Mesendoderm (in vitro differentiated cells): Measurements from ENCODE around the gene MAGEA9B.
"Not testable (repeated sequence)": the region's sequence is repeated elsewhere in the genome, so short reads cannot be mapped to it uniquely, and the experiment has no call there.

ENCODE experiments used
- DNase-seq: peaks from one replicate; pipeline ENCODE4 v3.0.0; 2013
- H2AK5ac ChIP-seq: 2 replicates; pipeline ENCODE4 v1.6.1; 2013; ENCODE audit warnings: low read length, inconsistent platforms
- H2BK120ac ChIP-seq: 2 replicates; pipeline ENCODE4 v1.6.1; 2013; ENCODE audit warnings: low read depth, mild to moderate bottlenecking, low read length, moderate library complexity, mixed read lengths
- H2BK15ac ChIP-seq: replicated peaks from 2 replicates; pipeline ENCODE4 v1.6.1; 2013; ENCODE audit warnings: low read depth, mild to moderate bottlenecking, moderate library complexity
- H2BK5ac ChIP-seq: 2 replicates; pipeline ENCODE4 v1.6.1; 2013; ENCODE audit warnings: low read length, inconsistent platforms
- H3K18ac ChIP-seq: 2 replicates; pipeline ENCODE4 v1.6.1; 2013; ENCODE audit warnings: mild to moderate bottlenecking, low read length, mixed read lengths
- H3K23ac ChIP-seq: one replicate; pipeline ENCODE4 v1.6.1; 2013; ENCODE audit warnings: low read length
- H3K27ac ChIP-seq: 2 replicates; pipeline ENCODE4 v1.5.1; 2013; ENCODE audit warnings: low read depth, mild to moderate bottlenecking, inconsistent platforms, low read length, moderate library complexity
- H3K27me3 ChIP-seq: 2 replicates; pipeline ENCODE4 v1.6.1; 2013; ENCODE audit warnings: low read length, control low read depth, mild to moderate bottlenecking, inconsistent platforms; ENCODE audit not compliant: insufficient read depth, poor library complexity
- H3K36me3 ChIP-seq: 2 replicates; pipeline ENCODE4 v1.6.1; 2013; ENCODE audit warnings: low read length, inconsistent platforms; ENCODE audit not compliant: control insufficient read depth, insufficient read depth
- H3K4ac ChIP-seq: one replicate; pipeline ENCODE4 v1.6.1; 2013; ENCODE audit warnings: low read depth, mild to moderate bottlenecking, low read length, moderate library complexity
- H3K4me1 ChIP-seq: 2 replicates; pipeline ENCODE4 v1.6.1; 2013; ENCODE audit warnings: low read depth, low read length, inconsistent platforms; ENCODE audit not compliant: control insufficient read depth
- H3K4me2 ChIP-seq: 2 replicates; pipeline ENCODE4 v1.6.1; 2013; ENCODE audit warnings: low read length
- H3K4me3 ChIP-seq: 2 replicates; pipeline ENCODE4 v1.5.1; 2013; ENCODE audit warnings: mild to moderate bottlenecking, low read length
- H3K56ac ChIP-seq: one replicate; pipeline ENCODE4 v1.6.1; 2013; ENCODE audit warnings: low read length
- H3K79me1 ChIP-seq: 2 replicates; pipeline ENCODE4 v1.6.1; 2013; ENCODE audit warnings: low read length, inconsistent platforms
- H3K79me2 ChIP-seq: 2 replicates; pipeline ENCODE4 v1.6.1; 2013; ENCODE audit warnings: mild to moderate bottlenecking, low read length; ENCODE audit not compliant: control insufficient read depth, insufficient read depth
- H3K9ac ChIP-seq: 2 replicates; pipeline ENCODE4 v1.6.1; 2013; ENCODE audit warnings: low read length, inconsistent platforms
- H4K5ac ChIP-seq: one replicate; pipeline ENCODE4 v1.6.1; 2013; ENCODE audit warnings: low read length
- H4K8ac ChIP-seq: one replicate; pipeline ENCODE4 v1.6.1; 2013; ENCODE audit warnings: low read depth, mild to moderate bottlenecking, control low read depth, low read length, moderate library complexity
- WGBS: extraction: QIAGEN DNeasy Blood & Tissue Kit; methylation state at CpG from one replicate; pipeline ENCODE4 v1.1.7; 2013; ENCODE audit warnings: low lambda C conversion rate, missing lambda C conversion rate; ENCODE audit not compliant: insufficient coverage; ENCODE audit errors: extremely low coverage; 5-methylcytosine and 5-hydroxymethylcytosine counted together

MAGEA9B gene

DNA sequence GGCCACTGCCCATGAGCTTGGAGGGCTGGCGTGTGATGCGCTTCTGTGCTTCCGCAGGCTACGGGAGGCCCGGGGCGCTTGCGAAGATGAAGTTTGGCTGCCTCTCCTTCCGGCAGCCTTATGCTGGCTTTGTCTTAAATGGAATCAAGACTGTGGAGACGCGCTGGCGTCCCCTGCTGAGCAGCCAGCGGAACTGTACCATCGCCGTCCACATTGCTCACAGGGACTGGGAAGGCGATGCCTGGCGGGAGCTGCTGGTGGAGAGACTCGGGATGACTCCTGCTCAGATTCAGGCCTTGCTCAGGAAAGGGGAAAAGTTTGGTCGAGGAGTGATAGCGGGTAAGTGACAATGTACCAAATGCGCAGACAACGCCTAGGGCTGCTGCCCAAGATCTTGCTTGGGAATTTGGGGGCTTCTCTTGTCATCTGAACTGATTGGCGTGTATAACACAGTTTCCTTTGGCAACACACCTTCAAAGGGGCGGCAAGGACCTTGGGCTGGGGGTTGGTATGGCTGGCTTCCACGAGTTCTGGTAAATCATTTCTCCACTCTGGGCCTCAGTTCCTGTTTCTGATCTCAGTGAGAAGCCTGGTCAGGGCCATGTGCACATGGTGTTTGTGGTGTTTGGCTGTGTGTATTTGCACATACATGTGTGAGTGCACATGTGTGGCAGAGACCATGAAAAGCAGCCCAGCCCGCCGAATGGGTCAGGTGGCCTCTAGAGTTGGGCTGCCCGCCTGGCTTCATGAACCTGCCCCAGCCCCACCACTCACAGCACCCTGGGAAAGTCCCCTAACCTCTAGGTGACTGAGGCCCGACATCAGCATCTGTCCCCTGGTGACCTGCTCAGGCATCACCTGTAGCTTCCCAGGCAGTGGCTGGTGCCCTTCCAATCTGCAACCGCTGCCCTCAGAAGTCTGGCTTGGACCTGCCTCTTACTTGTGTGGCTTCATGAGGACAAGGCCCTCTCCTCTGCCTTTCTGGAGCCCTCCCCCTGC, 41.4 kb downstream of the MAGEA9B start:
- not testable (repeated sequence) for H2BK15ac ChIP-seq, H3K4me3 ChIP-seq, H3K79me2 ChIP-seq, H3K36me3 ChIP-seq, H3K23ac ChIP-seq, H3K27ac ChIP-seq, H3K79me1 ChIP-seq, H4K5ac ChIP-seq, H3K4ac ChIP-seq, H3K4me1 ChIP-seq, H3K9ac ChIP-seq, H2BK120ac ChIP-seq, H4K8ac ChIP-seq, H3K4me2 ChIP-seq, H2AK5ac ChIP-seq, H3K27me3 ChIP-seq, H3K18ac ChIP-seq, H2BK5ac ChIP-seq, H3K56ac ChIP-seq
- no CpG with 5 or more reads among the region's 29 CpGs for whole genome bisulfite sequencing
- peak; percentile 67 for DNase-seq

DNA sequence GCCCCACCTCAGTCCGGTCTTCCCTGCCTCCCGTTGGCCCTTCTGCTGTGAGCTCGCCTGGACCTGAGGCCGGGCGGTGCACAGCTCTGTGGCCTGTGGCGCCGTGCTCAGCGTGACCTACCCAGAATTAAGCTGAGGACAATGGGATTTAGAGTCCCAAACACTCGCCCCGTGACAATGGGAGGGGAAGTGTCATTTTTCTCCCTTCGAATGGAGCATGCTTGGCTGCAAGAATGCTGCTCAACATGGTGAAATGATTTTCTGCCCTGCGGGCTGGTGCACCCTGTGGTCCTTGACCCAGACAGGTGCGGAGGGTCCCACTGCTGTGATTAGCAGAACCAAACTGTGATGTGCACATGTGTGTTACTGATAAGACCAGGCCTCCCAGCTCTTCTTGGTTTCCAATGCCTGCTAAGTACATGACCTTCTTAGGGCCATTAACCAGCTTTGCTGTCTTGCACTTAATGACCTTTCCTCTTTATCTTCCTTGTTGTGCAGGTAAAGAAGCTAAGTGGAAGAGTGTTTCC, 45.7 kb downstream of the MAGEA9B start:
- Histone ChIP-seq H3K79me2 (no peaks in the 10 kb centered on the region), H3K56ac (peak overlapping the region; percentile 15), H3K4ac (no peak overlapping the region), H4K8ac (no peak overlapping the region), H3K79me1 (no peaks in the 10 kb centered on the region), H3K9ac (peak overlapping the region; percentile 59), H3K4me3 (no peak overlapping the region), H2AK5ac (no peak overlapping the region), H3K4me2 (peak overlapping the region; percentile 80), H3K27ac (no peak overlapping the region), H2BK15ac (no peak overlapping the region), H3K18ac (no peak overlapping the region), H3K27me3 (no peaks in the 10 kb centered on the region), H2BK5ac (no peak overlapping the region), H3K4me1 (no peaks in the 10 kb centered on the region), H4K5ac (no peak overlapping the region), H2BK120ac (no peak overlapping the region), H3K23ac (no peak overlapping the region), H3K36me3 (no peaks in the 10 kb centered on the region)
- peak; percentile 19 for DNase-seq
- WGBS, result no CpG with 5 or more reads among the region's 13 CpGs

- Histone ChIP-seq H3K9ac (peak within 1 kb of the TSS; percentile 59), H2BK5ac (no peak within 1 kb of the TSS), H3K4me3 (peak within 1 kb of the TSS; percentile 24), H3K4me1 (no peaks in the 10 kb centered on the region), H3K79me1 (no peaks in the 10 kb centered on the region), H2AK5ac (no peak within 1 kb of the TSS), H3K79me2 (no peaks in the 10 kb centered on the region), H3K23ac (no peak within 1 kb of the TSS), H3K27me3 (no peaks in the 10 kb centered on the region), H3K56ac (peak within 1 kb of the TSS; percentile 80), H3K18ac (peak within 1 kb of the TSS; percentile 81), H3K4me2 (peak within 1 kb of the TSS; percentile 80), H2BK15ac (no peak within 1 kb of the TSS), H3K36me3 (no peaks in the 10 kb centered on the region), H4K5ac (no peak within 1 kb of the TSS), H4K8ac (no peak within 1 kb of the TSS), H3K4ac (no peak within 1 kb of the TSS), H2BK120ac (no peak within 1 kb of the TSS), H3K27ac (peak within 1 kb of the TSS; percentile 60)
- DNase-seq, result peak; percentile 94
- no CpG with 5 or more reads among the region's 71 CpGs for WGBS
Measured at GRCh38 chrX:149540621-149541520, 46.4 kb downstream of the MAGEA9B start, which contains the start of gene EOLA1. Gene EOLA1, plus strand, starts transcription at chrX:149541012. Its CDS starts 4,619 bp downstream, at chrX:149545631.

DNA sequence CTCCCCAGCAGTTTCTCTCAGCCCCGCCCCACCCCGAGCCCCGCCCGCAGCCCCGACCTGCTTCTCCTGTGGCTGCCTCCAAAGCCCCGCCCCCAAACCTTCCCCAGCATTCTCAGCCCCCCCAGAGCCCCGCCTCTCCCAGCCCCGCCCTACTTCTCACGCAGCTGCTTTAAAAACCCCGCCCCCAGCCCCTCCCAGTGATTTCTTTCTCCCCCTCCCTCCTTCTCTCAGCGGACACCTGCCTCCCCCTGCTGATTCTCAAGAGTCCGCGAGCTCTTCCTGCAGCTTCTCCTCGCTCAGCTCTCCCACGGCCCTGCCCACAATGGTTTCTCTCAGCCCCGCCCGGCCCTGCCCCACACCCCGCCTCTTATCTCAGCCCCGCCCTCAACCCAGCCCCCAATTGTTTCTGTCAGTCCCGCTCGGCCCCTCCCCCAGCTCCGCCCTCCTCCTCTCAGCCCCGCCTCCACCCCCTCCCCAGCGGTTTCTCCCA, 47.1 kb downstream of the MAGEA9B start:
- H4K8ac ChIP-seq, result no peak overlapping the region
- H3K4me3 ChIP-seq, result no peak overlapping the region
- no peak overlapping the region for H2AK5ac ChIP-seq
- no peak overlapping the region for H4K5ac ChIP-seq
- WGBS, result no CpG with 5 or more reads among the region's 24 CpGs
- H3K56ac ChIP-seq, result peak overlapping the region; percentile 80
- H3K27ac ChIP-seq, result peak overlapping the region; percentile 60
- no peak overlapping the region for H3K9ac ChIP-seq
- no peaks in the 10 kb centered on the region for H3K27me3 ChIP-seq
- H2BK120ac ChIP-seq, result no peak overlapping the region
- H2BK15ac ChIP-seq, result no peak overlapping the region
- no peak overlapping the region for H3K4me2 ChIP-seq
- H2BK5ac ChIP-seq, result no peak overlapping the region
- no peaks in the 10 kb centered on the region for H3K79me1 ChIP-seq
- no peak overlapping the region for H3K23ac ChIP-seq
- no peaks in the 10 kb centered on the region for H3K36me3 ChIP-seq
- H3K79me2 ChIP-seq, result no peaks in the 10 kb centered on the region
- peak overlapping the region; percentile 81 for H3K18ac ChIP-seq
- H3K4me1 ChIP-seq, result no peaks in the 10 kb centered on the region
- DNase-seq, result peak; percentile 89
- no peak overlapping the region for H3K4ac ChIP-seq

- H3K18ac ChIP-seq, result peak overlapping the region; percentile 16
- no peak overlapping the region for H4K5ac ChIP-seq
- H3K9ac ChIP-seq, result peak overlapping the region; percentile 61
- H3K79me2 ChIP-seq, result no peaks in the 10 kb centered on the region
- no CpG with 5 or more reads among the region's 34 CpGs for WGBS
- H3K4me1 ChIP-seq, result no peaks in the 10 kb centered on the region
- H4K8ac ChIP-seq, result no peak overlapping the region
- no peak overlapping the region for H2BK5ac ChIP-seq
- no peaks in the 10 kb centered on the region for H3K36me3 ChIP-seq
- H2AK5ac ChIP-seq, result no peak overlapping the region
- H3K27ac ChIP-seq, result peak overlapping the region; percentile 51
- no peak overlapping the region for H3K23ac ChIP-seq
- peak overlapping the region; percentile 78 for H3K56ac ChIP-seq
- no peaks in the 10 kb centered on the region for H3K27me3 ChIP-seq
- H2BK120ac ChIP-seq, result no peak overlapping the region
- H3K4me2 ChIP-seq, result no peak overlapping the region
- H3K4ac ChIP-seq, result no peak overlapping the region
- H2BK15ac ChIP-seq, result no peak overlapping the region
- peak; percentile 96 for DNase-seq
- no peaks in the 10 kb centered on the region for H3K79me1 ChIP-seq
- H3K4me3 ChIP-seq, result peak overlapping the region; percentile 38
Measured at GRCh38 chrX:149539283-149540130, 47.8 kb downstream of the MAGEA9B start.
